ENCODE measurements around the gene PHKG2. TPM values are rescaled to one million over a fixed set of nuclear protein-coding genes. Genes with fewer than 3 reads are reported as not detected.

PHKG2 gene
- total RNA-seq, 1 donor from 2014 or later = 42.4 TPM

- H3K9me3 Mint-ChIP-seq = no peaks in the 10 kb centered on the region
- no peaks in the 10 kb centered on the region for H3K27me3 Mint-ChIP-seq
- H3K36me3 Mint-ChIP-seq = peaks cover 40% of the 10 kb centered on the region
- H3K4me3 Mint-ChIP-seq = peak overlapping the region; percentile 84
- TF ChIP-seq, protein P1, sequence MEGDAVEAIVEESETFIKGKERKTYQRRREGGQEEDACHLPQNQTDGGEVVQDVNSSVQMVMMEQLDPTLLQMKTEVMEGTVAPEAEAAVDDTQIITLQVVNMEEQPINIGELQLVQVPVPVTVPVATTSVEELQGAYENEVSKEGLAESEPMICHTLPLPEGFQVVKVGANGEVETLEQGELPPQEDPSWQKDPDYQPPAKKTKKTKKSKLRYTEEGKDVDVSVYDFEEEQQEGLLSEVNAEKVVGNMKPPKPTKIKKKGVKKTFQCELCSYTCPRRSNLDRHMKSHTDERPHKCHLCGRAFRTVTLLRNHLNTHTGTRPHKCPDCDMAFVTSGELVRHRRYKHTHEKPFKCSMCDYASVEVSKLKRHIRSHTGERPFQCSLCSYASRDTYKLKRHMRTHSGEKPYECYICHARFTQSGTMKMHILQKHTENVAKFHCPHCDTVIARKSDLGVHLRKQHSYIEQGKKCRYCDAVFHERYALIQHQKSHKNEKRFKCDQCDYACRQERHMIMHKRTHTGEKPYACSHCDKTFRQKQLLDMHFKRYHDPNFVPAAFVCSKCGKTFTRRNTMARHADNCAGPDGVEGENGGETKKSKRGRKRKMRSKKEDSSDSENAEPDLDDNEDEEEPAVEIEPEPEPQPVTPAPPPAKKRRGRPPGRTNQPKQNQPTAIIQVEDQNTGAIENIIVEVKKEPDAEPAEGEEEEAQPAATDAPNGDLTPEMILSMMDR (conservative IDR thresholded peaks at IDR 0.05) = no peak
- H3K27ac Mint-ChIP-seq = peak overlapping the region; percentile 98
- no peak for DNase-seq (ENCODE audit: extremely low spot score, unreplicated experiment)
- H3K4me1 Mint-ChIP-seq (ENCODE audit: unreplicated experiment) = peaks cover 13% of the 10 kb centered on the region
Observed at GRCh38 chr16:30740364-30741251, 7.6 kb upstream of the PHKG2 start.

GRCh38 chr16:30741461-30741914 lies 6.7 kb upstream of the PHKG2 start:
- H3K27ac Mint-ChIP-seq = peak overlapping the region; percentile 98
- H3K4me3 Mint-ChIP-seq = peak overlapping the region; percentile 84
- no peaks in the 10 kb centered on the region for H3K9me3 Mint-ChIP-seq
- DNase-seq (ENCODE audit: extremely low spot score, unreplicated experiment) = no peak
- peaks cover 35% of the 10 kb centered on the region for H3K36me3 Mint-ChIP-seq
- H3K27me3 Mint-ChIP-seq = no peaks in the 10 kb centered on the region
- peaks cover 13% of the 10 kb centered on the region for H3K4me1 Mint-ChIP-seq (ENCODE audit: unreplicated experiment)
- TF ChIP-seq, protein P1 (conservative IDR thresholded peaks at IDR 0.05) = no peak

GRCh38 chr16:30743716-30744115 lies 4.5 kb upstream of the PHKG2 start:
- peak overlapping the region; percentile 75 for H3K27ac Mint-ChIP-seq
- TF ChIP-seq, protein P1 (conservative IDR thresholded peaks at IDR 0.05) = no peak
- H3K27me3 Mint-ChIP-seq = no peaks in the 10 kb centered on the region
- H3K9me3 Mint-ChIP-seq = no peaks in the 10 kb centered on the region
- peak overlapping the region; percentile 18 for H3K4me3 Mint-ChIP-seq
- H3K4me1 Mint-ChIP-seq (ENCODE audit: unreplicated experiment) = peaks cover 13% of the 10 kb centered on the region
- no peak for DNase-seq (ENCODE audit: extremely low spot score, unreplicated experiment)
- peaks cover 29% of the 10 kb centered on the region for H3K36me3 Mint-ChIP-seq

GRCh38 chr16:30744183-30744582 lies 4.0 kb upstream of the PHKG2 start:
- Mint-ChIP-seq H3K4me3 (peak overlapping the region; percentile 29), H3K27me3 (no peaks in the 10 kb centered on the region), H3K27ac (peak overlapping the region; percentile 73), H3K36me3 (peaks cover 29% of the 10 kb centered on the region), H3K9me3 (no peaks in the 10 kb centered on the region), H3K4me1 (ENCODE audit: unreplicated experiment) (peaks cover 13% of the 10 kb centered on the region)
- DNase-seq (ENCODE audit: extremely low spot score, unreplicated experiment) = no peak
- TF ChIP-seq, protein P1 (conservative IDR thresholded peaks at IDR 0.05) = no peak

DNA sequence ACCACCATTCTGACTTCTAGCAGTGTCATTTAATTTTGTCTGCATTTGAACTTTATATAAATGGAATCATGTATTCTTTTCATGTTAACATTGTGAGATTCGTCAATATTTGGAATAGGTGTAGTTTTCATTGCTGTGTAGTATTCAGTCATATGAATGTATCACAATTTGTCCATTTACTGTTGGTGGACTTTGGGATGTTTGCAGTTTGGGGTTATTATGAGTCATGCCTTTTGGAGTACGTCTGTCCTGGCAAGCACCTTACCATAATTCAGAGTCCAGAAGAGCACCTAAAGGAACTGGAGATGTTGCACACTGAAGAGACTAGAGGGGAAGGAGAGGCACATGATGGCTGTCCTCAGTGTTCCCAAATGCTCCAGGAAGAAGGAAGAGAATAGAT lies 3.1 kb upstream of the PHKG2 start:
- Mint-ChIP-seq H3K27me3 (no peaks in the 10 kb centered on the region), H3K27ac (peak overlapping the region; percentile 40), H3K4me3 (no peak overlapping the region), H3K36me3 (peaks cover 28% of the 10 kb centered on the region), H3K9me3 (no peaks in the 10 kb centered on the region), H3K4me1 (ENCODE audit: unreplicated experiment) (peaks cover 12% of the 10 kb centered on the region)
- DNase-seq (ENCODE audit: extremely low spot score, unreplicated experiment) = no peak
- TF ChIP-seq, protein P1 (conservative IDR thresholded peaks at IDR 0.05) = no peak

All from type B pancreatic cell (in vitro differentiated cells).